ENCODE results near the gene ITIH6. TPM values are rescaled to one million over a fixed set of nuclear protein-coding genes. Genes with fewer than 3 reads are reported as not detected.
A peak's percentile ranks its signal among the peaks of the same experiment; 100 is the strongest.

Gene ITIH6
- total and polyA plus RNA-seq, 2 donors (not counting 1 experiment from before 2014, with no cell fraction given): not detected

DNA sequence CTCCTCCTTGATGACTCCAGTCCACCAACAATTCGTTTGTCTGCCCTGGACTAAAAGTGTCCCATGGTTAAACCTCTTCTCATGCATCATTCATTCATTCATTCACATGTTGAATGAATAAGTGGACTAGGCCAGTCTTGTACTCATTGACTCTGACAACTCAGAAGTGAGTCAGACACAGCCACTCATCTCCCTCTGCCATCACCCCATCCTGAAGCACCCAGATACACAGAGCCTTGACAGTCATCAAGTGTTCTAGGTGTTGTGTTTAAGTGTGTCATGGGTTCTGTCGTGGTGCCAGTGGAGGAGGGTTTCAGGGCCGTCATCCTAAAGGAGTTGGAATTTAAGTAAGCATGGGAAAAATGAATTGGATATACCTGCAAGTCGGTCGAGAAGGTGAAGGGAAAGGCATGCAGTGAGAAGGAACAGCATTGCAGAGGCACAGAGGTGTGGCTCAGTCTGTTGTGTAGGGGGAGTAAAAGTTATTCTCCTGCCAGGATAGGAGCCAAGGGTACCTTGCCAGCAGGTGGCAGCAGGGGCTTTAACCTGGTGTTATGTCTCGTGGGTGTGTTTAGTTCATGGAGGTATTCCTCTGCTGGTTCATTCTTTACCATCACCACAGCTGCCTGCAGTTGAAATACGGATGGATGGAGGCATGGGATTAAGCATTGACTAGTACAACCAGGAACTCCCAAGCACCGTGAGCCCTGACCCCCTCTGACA lies 27.8 kb upstream of the ITIH6 start:
- Histone ChIP-seq H3K9ac (ENCODE audit: low read length) (no peak overlapping the region), H3K4me1 (ENCODE audit: control insufficient read depth in 2 of 2, insufficient read depth in 2 of 2, low read length in 2 of 2) (no peaks in the 10 kb centered on the region), H3K36me3 (replicated peaks in 1 of 2; ENCODE audit: control extremely low read depth in 1 of 2, control insufficient read depth in 1 of 2, extremely low read depth in 1 of 2, insufficient read depth in 2 of 2, low read length in 1 of 2) (no peaks in the 10 kb centered on the region), H2AFZ (ENCODE audit: insufficient read depth, low read depth, low read length, poor library complexity, severe bottlenecking) (no peak overlapping the region), H3K4me3 (ENCODE audit: control extremely low read depth in 1 of 5, extremely low read depth in 1 of 5, insufficient read depth in 1 of 5, low read depth in 2 of 5, low read length in 4 of 5) (no peak overlapping the region), H3K27me3 (replicated peaks in 1 of 4; ENCODE audit: control extremely low read depth in 1 of 4, control insufficient read depth in 3 of 4, insufficient read depth in 4 of 4, low read length in 3 of 4) (no peaks in the 10 kb centered on the region), H3K79me2 (ENCODE audit: control insufficient read depth, insufficient read depth, low read length) (no peaks in the 10 kb centered on the region), H3K4me2 (replicated peaks; ENCODE audit: low read depth, low read length, poor library complexity, severe bottlenecking) (no peak overlapping the region), H4K20me1 (ENCODE audit: control insufficient read depth, insufficient read depth, low read length, poor library complexity, severe bottlenecking) (no peaks in the 10 kb centered on the region), H3K27ac (ENCODE audit: low read length in 2 of 2) (no peak overlapping the region), H3K9me3 (ENCODE audit: control extremely low read depth in 1 of 3, control insufficient read depth in 2 of 3, insufficient read depth in 1 of 3, low read length in 2 of 3) (no peaks in the 10 kb centered on the region)
- TF ChIP-seq, protein P1, sequence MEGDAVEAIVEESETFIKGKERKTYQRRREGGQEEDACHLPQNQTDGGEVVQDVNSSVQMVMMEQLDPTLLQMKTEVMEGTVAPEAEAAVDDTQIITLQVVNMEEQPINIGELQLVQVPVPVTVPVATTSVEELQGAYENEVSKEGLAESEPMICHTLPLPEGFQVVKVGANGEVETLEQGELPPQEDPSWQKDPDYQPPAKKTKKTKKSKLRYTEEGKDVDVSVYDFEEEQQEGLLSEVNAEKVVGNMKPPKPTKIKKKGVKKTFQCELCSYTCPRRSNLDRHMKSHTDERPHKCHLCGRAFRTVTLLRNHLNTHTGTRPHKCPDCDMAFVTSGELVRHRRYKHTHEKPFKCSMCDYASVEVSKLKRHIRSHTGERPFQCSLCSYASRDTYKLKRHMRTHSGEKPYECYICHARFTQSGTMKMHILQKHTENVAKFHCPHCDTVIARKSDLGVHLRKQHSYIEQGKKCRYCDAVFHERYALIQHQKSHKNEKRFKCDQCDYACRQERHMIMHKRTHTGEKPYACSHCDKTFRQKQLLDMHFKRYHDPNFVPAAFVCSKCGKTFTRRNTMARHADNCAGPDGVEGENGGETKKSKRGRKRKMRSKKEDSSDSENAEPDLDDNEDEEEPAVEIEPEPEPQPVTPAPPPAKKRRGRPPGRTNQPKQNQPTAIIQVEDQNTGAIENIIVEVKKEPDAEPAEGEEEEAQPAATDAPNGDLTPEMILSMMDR (IDR thresholded peaks at IDR 0.05): peak; percentile 19
- no peak for TF ChIP-seq EZH2 (IDR thresholded peaks at IDR 0.05; ENCODE audit: borderline replicate concordance, insufficient read depth, low read depth, low read length, poor library complexity, severe bottlenecking)
- H3K27me3 Mint-ChIP-seq: no peaks in the 10 kb centered on the region
- intact Hi-C loops (cut with micrococcal nuclease): loop anchor here (5.0 kb wide), 1 partner anchor 231 kb away; no protein-coding TSS in a partner anchor
- no peak overlapping the region for H3K4me3 Mint-ChIP-seq
- H3K27ac Mint-ChIP-seq: no peak overlapping the region
- POLR2A ChIA-PET: no interaction called here
- DNase-seq (no peak), ATAC-seq (ENCODE audit: low read depth) (no peak)
- WGBS (ENCODE audit: insufficient coverage): 95% methylated on average over 4 of the region's 8 CpGs
- H3K9me3 Mint-ChIP-seq (ENCODE audit: insufficient read depth): no peaks in the 10 kb centered on the region
- CTCF ChIA-PET: no interaction called here
- no peaks in the 10 kb centered on the region for H3K4me1 Mint-ChIP-seq

GRCh38 chrX:54824722-54825121 lies 26.7 kb upstream of the ITIH6 start:
- Mint-ChIP-seq H3K27ac (no peak overlapping the region), H3K27me3 (no peaks in the 10 kb centered on the region), H3K4me1 (no peaks in the 10 kb centered on the region), H3K4me3 (no peak overlapping the region), H3K9me3 (ENCODE audit: insufficient read depth) (no peaks in the 10 kb centered on the region)
- Histone ChIP-seq H4K20me1 (ENCODE audit: control insufficient read depth, insufficient read depth, low read length, poor library complexity, severe bottlenecking) (no peaks in the 10 kb centered on the region), H3K27me3 (replicated peaks in 1 of 4; ENCODE audit: control extremely low read depth in 1 of 4, control insufficient read depth in 3 of 4, insufficient read depth in 4 of 4, low read length in 3 of 4) (no peaks in the 10 kb centered on the region), H3K9me3 (ENCODE audit: control extremely low read depth in 1 of 3, control insufficient read depth in 2 of 3, insufficient read depth in 1 of 3, low read length in 2 of 3) (no peaks in the 10 kb centered on the region), H3K4me1 (ENCODE audit: control insufficient read depth in 2 of 2, insufficient read depth in 2 of 2, low read length in 2 of 2) (no peaks in the 10 kb centered on the region), H2AFZ (ENCODE audit: insufficient read depth, low read depth, low read length, poor library complexity, severe bottlenecking) (no peak overlapping the region), H3K27ac (ENCODE audit: low read length in 2 of 2) (no peak overlapping the region), H3K4me2 (replicated peaks; ENCODE audit: low read depth, low read length, poor library complexity, severe bottlenecking) (no peak overlapping the region), H3K9ac (ENCODE audit: low read length) (no peak overlapping the region), H3K79me2 (ENCODE audit: control insufficient read depth, insufficient read depth, low read length) (no peaks in the 10 kb centered on the region), H3K4me3 (ENCODE audit: control extremely low read depth in 1 of 5, extremely low read depth in 1 of 5, insufficient read depth in 1 of 5, low read depth in 2 of 5, low read length in 4 of 5) (no peak overlapping the region), H3K36me3 (replicated peaks in 1 of 2; ENCODE audit: control extremely low read depth in 1 of 2, control insufficient read depth in 1 of 2, extremely low read depth in 1 of 2, insufficient read depth in 2 of 2, low read length in 1 of 2) (no peaks in the 10 kb centered on the region)
- intact Hi-C loops (cut with micrococcal nuclease): loop anchor here (5.0 kb wide), 1 partner anchor 233 kb away; no protein-coding TSS in a partner anchor
- CTCF ChIA-PET: no interaction called here
- no peak for TF ChIP-seq EZH2 (IDR thresholded peaks at IDR 0.05; ENCODE audit: borderline replicate concordance, insufficient read depth, low read depth, low read length, poor library complexity, severe bottlenecking)
- TF ChIP-seq, protein P1 (IDR thresholded peaks at IDR 0.05): no peak
- DNase-seq: no peak
- POLR2A ChIA-PET: no interaction called here
- no peak for ATAC-seq (ENCODE audit: low read depth)
- WGBS (ENCODE audit: insufficient coverage): 100% methylated on average over 4 of the region's 8 CpGs

All from B cell (primary cell).